ENCODE measurements around the gene LANCL3.
"Not testable (repeated sequence)": the region's sequence is repeated elsewhere in the genome, so short reads cannot be mapped to it uniquely, and the experiment has no call there.

LANCL3 gene
- total RNA-seq = 0.04 to 0.39 (median 0.11) reads per million in 3 experiments

DNA sequence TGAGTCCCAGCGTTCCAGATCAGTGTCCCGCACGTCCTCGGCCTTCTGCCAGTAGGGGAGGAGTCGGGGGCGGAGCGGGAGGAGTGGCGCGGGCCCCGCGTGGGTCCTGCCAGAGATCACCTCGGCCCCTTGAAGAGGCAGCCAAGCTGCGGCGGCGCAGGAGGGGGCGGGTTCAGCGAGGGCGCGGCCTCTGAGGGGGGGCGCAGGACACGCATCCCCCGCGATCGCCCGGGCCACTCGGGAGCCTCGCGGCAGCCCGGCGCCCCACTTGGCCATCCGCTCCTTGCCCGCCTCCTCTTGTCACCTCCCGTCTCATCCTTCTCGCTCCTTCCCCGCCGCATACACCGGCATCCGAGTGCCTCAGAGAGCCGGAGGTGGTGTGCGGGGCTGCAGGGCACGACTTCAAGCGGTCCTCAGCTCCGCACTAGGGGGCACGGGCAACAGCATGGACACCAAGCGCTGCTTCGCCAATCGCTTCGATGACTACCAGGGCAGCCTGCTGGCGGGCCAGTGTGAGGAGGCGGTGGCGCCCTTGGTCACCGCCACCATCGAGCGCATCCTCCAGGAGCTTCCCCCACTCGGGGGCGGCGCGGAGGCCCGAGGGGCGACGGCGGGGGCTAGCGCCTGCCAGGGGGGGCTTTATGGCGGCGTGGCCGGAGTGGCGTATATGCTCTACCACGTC, at the start of gene LANCL3:
Gene LANCL3 (plus strand): TSS at position 236 of the 682 bp plus-strand sequence. CDS start 210 bp downstream, at position 446.
- DNase-seq = not testable (repeated sequence)

- DNase-seq = not testable (repeated sequence)
Measured at GRCh38 chrX:37523673-37524072, 47.8 kb upstream of the LANCL3 start.

DNA sequence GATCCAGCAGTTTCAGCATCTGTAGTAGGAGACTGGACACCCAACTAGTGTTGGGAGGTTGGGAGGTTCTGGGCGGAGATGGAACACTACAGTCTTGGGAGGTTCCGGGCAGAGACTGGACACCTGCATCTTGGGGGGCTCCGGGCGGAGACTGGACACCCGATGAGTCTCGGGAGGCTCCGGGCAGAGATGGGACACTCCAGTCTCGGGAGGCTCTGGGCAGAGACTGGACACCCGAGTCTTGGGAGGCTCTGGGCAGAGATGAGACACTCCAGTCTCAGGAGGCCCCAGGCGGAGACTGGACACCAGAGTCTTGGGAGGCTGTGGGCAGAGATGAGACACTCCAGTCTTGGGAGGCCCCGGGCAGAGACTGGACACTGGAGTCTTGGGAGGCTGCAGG, 29.5 kb upstream of the LANCL3 start:
- DNase-seq = no peak

- DNase-seq = no peak
Measured at GRCh38 chrX:37542791-37543190, 28.7 kb upstream of the LANCL3 start.

- DNase-seq = no peak
Measured at GRCh38 chrX:37543324-37543723, 28.1 kb upstream of the LANCL3 start.

DNA sequence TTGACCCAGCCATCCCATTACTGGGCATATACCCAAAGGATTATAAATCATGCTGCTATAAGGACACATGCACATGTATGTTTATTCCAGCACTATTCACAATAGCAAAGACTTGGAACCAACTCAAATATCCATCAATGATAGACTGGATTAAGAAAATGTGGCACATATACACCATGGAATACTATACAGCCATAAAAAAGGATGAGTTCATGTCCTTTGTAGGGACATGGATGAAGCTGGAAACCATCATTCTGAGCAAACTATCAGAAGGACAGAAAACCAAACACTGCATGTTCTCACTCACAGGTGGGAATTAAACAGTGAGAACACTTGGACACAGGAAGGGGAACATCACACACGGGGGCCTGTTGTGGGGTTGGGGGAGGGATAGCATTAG, 26.9 kb upstream of the LANCL3 start:
- DNase-seq = not testable (repeated sequence)

DNA sequence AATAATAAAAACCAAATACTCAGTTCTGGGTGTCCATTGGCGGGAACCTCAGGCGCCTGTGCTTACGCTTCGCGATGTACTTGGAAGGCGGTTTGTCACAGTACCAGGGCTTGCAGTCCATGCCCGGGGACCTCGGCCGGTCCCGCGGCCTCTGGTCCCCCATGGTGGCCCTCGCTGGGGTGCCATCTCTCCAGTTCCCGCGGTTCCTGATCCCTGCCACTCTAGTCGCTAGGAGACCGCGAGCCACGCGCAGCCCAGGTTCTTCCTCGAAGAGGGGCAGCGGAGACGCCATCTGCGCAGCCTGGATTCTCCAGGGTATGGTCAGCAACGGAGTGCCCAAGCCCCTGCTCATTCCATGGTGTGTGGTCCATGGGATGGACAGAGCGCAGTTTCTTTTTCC, 26.4 kb upstream of the LANCL3 start:
- DNase-seq = no peak

DNA sequence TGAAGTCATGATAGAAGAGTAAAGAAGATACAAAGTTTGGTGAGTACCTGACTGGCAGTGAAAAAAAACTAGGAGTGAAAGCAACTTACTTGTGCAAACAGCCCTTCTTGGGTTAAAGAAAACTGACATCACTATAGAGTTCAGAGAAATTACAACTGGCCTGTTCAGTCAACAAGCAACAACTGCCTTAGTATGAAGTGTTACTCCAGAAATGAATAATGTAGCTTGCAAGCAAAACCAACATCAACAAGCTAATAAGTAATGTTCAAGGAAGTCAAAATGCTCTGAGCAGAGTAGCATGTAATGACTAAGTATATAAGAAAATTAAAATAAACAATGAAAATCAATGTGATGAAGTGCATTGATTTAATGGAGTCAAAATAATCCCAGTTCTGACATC, 21.8 kb upstream of the LANCL3 start:
- DNase-seq = not testable (repeated sequence)

- no peak for DNase-seq
Measured at GRCh38 chrX:37553476-37553875, 18.0 kb upstream of the LANCL3 start.

DNA sequence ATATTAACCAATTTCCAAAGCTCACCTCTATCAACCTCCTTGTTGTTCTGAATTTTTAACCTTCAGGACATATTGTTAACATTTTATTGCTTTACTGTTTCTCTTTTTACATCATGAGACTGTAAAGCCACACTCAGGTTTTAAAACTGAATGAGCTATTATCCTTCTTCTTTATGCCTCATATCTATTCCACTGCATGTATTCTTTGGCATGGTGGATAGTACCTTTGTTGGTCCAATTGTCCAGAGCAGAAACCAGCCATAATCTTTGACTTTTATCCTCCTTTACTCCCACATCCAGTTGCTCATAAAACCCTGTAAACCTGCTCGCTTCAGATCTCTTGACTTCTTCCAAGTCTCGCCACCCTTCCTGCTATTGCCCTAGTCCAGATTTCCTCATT, 6.2 kb upstream of the LANCL3 start:
- not testable (repeated sequence) for DNase-seq

GRCh38 chrX:37570349-37570748, 1.1 kb upstream of the LANCL3 start:
- not testable (repeated sequence) for DNase-seq

DNA sequence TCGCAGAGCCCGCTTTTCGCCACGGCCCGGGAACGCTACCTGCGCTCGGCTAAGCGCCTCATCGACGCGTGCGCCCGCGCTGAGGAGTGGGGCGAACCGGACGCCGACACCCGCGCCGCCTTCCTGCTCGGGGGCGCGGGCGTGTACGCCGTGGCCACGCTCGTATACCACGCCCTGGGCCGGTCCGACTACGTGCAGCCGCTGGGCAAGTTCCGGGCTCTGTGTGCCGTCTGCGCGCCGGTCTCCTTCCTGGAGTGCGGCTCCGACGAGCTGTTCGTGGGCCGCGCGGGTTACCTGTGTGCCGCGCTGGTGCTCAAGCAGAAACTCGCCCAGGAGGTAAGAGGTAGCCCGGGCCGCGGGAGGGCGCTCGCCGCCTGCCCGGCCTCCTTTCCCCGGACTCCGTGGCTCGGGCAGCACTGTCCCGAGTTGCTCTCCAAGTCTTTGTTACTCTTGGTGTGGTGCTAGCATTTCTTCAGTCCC, 687 bp downstream of the LANCL3 start:
- not testable (repeated sequence) for DNase-seq

DNA sequence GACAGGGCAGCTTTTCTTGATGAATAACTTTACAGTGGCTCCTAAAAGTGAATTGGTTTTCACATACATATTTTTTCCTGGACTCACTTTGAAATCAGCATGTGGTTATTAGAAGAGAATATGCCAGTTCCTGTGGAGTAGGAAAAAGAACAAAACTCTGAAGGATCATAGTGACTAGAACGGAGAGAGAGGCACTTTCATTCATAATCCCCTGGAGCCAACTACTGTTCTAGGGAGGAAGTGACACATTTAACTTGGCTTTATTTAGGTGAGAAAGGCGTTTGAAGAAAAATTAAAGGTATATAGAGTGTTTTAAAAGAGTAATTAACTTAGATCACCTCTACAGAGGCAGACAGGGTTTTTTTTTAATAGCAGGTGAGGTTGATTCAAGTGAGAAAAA, 1.7 kb downstream of the LANCL3 start:
- DNase-seq = not testable (repeated sequence)

DNA sequence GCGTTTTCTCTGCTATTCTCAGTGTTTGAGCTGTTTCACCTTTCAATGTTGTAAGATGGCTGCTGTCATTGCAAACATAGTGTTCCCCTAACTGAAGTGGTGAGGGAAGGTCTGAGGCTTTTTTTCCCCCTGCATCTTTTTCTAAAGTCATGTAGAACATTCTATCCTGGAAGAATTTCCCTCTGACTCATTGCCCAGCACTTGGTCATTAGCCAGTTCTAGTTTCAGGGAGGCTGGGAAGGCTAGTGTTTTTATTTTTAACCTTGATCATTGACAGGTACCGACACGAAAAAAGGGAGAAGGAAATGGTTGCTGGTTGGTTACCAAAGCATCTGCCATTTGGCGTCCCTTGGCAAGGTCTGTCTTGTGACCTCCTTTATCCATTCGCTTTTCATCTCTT, 6.6 kb downstream of the LANCL3 start:
- no peak for DNase-seq

DNA sequence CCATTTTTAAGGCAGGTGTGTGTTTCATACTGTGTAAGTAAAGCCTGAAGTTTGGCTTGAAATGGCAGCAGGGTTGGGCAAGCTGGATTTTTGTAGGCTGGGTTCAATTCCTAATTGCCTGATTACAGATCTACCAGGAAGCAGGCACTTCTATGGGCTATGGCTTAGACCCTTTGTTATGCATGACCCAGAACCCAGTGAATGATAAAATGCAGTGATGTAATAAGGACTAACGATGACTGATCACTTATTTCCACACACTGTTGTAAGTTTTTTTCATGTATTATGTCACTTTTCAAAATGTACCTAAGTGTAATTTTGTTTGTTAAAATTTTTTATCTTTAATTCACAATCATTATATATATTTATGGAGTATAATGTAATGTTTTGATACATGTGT, 8.6 kb downstream of the LANCL3 start:
- DNase-seq = no peak

GRCh38 chrX:37587337-37587736, 15.9 kb downstream of the LANCL3 start:
- not testable (repeated sequence) for DNase-seq

- no peak for DNase-seq
Measured at GRCh38 chrX:37590047-37590446, 18.6 kb downstream of the LANCL3 start.

DNA sequence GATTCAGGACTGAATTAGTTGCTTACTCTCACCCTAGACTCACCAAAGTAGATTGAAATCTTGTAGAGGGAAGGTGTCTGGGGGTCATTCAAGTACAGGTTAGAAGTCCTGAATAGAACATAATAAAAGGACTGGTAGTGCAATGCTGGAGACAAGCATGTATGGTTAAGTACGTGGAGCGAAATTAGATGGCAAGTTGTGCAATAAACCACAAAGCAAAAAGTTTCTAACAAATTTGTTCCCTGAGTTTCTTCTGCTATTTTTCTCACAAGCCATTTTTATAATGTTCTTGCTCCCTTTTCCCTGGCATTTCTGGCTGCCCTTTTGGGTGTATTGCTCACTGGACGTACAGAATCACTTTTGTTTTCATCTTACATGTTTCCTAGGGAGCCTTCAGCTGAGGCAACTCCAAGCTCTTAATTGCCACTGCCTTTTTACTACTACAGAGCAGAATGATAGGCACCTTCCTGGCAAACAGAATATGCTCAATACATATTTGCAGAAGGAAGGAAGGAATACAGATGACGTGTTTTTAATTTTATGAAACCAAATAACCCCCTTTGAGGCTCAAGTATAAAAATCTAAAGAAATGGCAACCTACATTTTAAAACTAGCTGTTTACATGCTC, 23.4 kb downstream of the LANCL3 start:
- DNase-seq = no peak

DNA sequence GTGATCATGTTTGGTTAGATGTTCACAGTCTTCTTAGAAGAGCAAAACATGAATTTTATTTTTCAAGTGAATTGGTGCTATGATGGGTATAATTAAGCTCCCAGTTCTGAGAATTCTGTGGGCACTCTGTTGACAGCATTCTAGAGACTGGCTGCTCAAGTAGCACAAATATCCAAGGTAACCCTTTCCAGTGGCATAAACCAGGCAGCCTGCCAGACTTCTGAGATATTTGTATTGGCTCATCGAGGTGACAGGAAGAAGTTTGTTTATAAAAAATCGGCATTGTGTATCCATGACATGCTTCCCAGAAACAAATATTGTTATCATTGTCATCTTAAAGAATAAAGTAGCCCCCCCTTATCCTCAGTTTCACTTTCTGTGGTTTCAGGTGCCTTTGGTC, 28.3 kb downstream of the LANCL3 start:
- DNase-seq = no peak

DNA sequence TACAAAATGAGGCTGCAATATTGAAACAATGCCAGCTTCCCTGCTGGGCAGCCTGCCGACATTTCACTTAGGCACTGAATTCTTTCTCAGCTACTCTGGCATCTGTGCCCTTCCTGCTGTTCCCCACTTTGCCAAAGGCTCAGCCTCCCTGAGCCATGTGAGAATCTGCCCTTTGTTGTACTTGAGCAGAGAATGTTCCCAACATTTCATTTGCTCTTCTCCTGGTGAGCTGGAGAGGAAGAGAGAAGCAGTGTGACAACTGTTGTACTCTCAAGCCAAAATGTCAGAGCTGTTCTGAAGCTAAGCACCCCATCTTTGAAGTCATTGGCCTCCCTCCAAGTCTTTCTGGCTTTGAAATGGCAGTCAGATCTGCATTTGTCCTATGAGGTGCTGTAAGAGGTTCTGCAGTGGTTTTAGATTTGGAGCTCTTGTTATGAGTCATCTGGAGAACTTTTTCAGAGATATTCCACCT, 32.5 kb downstream of the LANCL3 start:
- DNase-seq = no peak

DNA sequence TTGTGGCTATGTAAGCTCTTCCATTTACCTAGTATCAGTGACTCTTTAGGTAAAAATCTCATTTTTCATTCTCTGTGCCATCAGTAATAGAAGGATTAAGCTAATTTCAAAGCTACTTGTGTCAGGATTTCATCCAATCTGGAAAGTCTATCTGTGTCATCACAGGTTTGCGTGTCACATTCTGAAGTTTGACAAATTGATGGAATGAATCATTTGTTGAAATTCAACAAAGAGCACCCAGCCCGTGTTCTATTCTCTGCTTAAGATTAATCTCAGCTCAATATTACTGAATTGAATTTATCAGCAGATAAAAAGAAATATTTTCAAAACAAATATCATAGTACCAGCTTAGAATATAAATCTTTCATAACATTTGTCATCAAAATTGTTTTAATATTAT, 35.8 kb downstream of the LANCL3 start:
- DNase-seq = no peak

DNA sequence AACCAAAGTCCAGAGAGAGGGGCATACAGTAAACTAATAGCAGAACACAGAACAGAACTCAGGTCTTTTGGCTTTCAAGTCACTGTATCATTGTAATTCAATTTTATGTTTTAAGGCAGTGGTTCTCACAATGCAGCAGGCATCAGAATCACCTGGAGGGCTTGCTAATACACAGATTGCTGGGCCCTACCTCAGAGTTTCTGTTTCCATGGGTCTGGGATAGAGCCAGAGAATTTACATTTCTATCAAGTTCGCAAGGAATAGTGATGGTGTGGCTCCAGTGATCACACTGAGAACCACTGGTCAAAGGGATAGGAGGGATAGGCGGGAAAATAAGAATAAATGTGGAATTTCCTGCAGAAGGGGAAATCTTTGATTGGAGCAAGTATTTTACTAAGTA, 36.7 kb downstream of the LANCL3 start:
- DNase-seq = no peak

GRCh38 chrX:37609727-37610126, 38.3 kb downstream of the LANCL3 start:
- DNase-seq = no peak

DNA sequence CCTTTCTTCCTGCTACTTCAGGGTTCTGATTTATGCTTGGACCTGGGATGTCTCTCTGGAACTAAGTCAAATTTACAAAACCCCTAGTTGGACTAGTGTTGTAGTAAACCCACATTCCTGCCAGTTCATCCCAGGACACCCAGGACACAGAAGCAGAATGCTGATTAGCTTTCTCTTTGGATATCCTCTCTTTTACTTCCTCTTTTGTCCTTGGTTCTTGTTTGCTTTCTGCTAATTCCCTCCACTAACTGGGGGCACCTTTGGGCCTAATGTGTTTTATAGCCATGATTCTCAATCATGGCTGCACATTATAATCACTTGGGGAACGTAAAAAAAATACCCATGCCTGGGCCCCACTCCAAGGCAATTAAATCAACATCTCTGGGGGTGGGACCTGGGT, 42.5 kb downstream of the LANCL3 start:
- no peak for DNase-seq

Data from central memory CD4-positive, alpha-beta T cell (primary cell).